IPS-18a (cell line): ENCODE results near the gene ITPK1.
"Not testable (repeated sequence)": the region's sequence is repeated elsewhere in the genome, so short reads cannot be mapped to it uniquely, and the experiment has no call there.

Experiments
- H3K27ac ChIP-seq: one replicate; pipeline ENCODE4 v1.5.1; 2013; ENCODE audit warnings: low read length
- H3K27me3 ChIP-seq: one replicate; pipeline ENCODE4 v1.6.1; 2013; ENCODE audit warnings: mild to moderate bottlenecking, low read length; ENCODE audit not compliant: control insufficient read depth, insufficient read depth
- H3K36me3 ChIP-seq: one replicate; pipeline ENCODE4 v1.6.1; 2013; ENCODE audit warnings: low read depth, low read length; ENCODE audit not compliant: control insufficient read depth
- H3K4me1 ChIP-seq: one replicate; pipeline ENCODE4 v1.6.1; 2013; ENCODE audit warnings: low read depth, low read length; ENCODE audit not compliant: control insufficient read depth
- H3K4me3 ChIP-seq: one replicate; pipeline ENCODE4 v1.5.1; 2013; ENCODE audit warnings: low read length
- H3K9ac ChIP-seq: one replicate; pipeline ENCODE4 v1.6.1; 2013; ENCODE audit warnings: mild to moderate bottlenecking, low read length, moderate library complexity
- H3K9me3 ChIP-seq: one replicate; pipeline ENCODE4 v1.6.1; 2013; ENCODE audit warnings: low read depth, low read length; ENCODE audit not compliant: control insufficient read depth

The ITPK1 gene

DNA sequence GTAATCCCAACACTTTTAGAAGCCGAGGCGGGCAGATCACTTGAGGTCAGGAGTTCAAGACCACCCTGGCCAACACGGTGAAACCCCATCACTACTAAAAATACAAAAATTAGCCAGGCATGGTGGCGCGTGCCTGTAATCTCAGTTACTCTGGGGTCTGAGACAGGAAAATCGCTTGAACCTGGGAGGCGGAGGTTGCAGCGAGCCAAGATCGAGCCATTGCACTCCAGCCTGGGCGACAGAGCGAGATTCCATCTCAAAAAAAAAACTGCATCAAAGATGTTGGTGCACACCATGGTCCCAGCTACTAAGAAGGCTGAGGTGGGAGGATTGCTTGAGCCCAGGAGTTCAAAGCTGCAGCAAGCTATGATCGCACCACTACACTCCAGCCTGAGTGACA lies 53.7 kb downstream of the ITPK1 start:
- not testable (repeated sequence) for H3K9me3 ChIP-seq, H3K4me3 ChIP-seq, H3K27ac ChIP-seq, H3K9ac ChIP-seq, H3K27me3 ChIP-seq, H3K36me3 ChIP-seq
- peaks cover 18% of the 10 kb centered on the region for H3K4me1 ChIP-seq

DNA sequence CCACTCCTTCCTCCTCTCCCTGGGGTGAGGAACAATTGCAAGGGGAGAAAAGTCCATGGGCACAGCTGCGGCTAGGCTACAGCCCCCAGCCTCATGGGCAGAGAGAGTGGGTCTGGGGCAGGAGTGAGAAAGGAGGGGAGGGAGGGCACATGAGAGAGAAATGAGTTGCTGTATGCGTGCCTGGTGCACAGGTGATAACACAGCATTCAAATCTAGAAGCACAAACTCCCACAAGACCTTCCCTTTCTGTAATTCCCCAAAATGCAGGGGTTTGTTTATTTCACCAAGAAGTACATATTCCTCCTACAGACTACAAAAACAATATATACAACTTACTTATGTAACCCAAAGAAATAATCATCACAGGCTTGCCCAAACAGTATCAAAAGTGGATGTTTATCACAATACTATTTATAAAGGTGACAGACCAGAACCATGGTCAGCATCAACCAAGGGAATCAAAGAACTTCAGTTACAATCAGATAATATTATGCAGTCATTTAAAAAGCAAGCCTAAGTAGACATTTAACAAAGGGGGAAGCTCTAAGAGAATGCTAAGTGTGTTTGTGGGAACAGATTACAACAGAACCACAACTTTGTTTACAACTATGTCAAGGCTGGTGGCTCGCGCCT lies 54.2 kb downstream of the ITPK1 start:
- Histone ChIP-seq H3K4me3 (no peak overlapping the region), H3K27me3 (no peaks in the 10 kb centered on the region), H3K27ac (no peak overlapping the region), H3K9ac (no peak overlapping the region), H3K9me3 (no peaks in the 10 kb centered on the region), H3K36me3 (no peaks in the 10 kb centered on the region), H3K4me1 (peaks cover 19% of the 10 kb centered on the region)

DNA sequence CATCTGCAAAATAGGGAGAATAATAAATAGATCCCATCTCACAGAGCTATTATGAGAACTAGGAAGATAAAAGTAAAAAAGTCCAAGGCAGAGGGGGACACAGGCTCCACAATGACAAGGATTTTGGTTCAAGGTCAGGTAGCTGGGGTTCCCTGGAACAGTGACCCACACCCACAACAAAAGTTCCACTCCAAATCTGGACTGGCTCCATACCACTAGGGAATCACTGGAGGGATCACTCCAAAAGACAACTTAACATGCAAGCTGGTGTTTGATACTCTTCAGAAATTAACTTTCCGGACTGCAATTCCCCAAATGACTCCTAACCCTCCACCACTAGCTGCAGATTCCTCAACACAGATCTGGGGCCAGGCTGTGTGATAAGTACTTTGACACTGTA lies 54.9 kb downstream of the ITPK1 start:
- H3K36me3 ChIP-seq: no peaks in the 10 kb centered on the region
- H3K4me1 ChIP-seq: peaks cover 19% of the 10 kb centered on the region
- H3K27ac ChIP-seq: no peak overlapping the region
- no peaks in the 10 kb centered on the region for H3K27me3 ChIP-seq
- H3K4me3 ChIP-seq: no peak overlapping the region
- no peak overlapping the region for H3K9ac ChIP-seq
- H3K9me3 ChIP-seq: no peaks in the 10 kb centered on the region

DNA sequence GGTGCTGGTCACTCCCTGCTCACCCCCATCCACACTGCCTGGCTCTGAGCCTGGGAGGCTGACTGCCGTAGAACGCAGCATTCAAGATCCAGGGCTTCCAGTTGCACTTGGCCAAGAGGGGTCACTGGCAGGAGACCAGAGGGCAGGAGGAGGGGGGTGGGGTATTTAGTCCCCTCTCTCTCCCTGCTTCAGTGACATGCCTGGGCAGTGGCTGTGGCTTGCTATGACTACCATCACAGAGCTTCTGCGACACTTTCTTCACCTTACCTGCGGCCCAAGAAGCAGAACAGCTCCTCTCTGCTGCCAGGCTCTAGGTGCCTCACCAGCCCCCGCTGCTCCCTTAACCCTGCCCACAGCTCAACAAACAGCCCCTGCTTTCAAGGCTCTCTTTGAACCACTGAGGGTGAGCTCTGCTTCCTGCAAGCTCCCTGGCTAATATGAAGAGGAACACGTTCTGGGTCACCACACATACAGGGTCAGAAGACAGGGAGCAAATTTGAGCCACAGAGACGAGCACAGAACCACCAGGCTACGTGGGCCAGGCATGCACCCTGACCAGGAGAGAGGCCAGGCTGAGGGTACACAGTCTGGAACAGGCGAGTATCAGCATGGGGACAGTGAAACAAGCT lies 55.7 kb downstream of the ITPK1 start:
- H3K4me1 ChIP-seq: peaks cover 19% of the 10 kb centered on the region
- no peaks in the 10 kb centered on the region for H3K9me3 ChIP-seq
- no peak overlapping the region for H3K9ac ChIP-seq
- H3K4me3 ChIP-seq: no peak overlapping the region
- peak overlapping the region; percentile 57 for H3K27ac ChIP-seq
- no peaks in the 10 kb centered on the region for H3K27me3 ChIP-seq
- H3K36me3 ChIP-seq: no peaks in the 10 kb centered on the region

DNA sequence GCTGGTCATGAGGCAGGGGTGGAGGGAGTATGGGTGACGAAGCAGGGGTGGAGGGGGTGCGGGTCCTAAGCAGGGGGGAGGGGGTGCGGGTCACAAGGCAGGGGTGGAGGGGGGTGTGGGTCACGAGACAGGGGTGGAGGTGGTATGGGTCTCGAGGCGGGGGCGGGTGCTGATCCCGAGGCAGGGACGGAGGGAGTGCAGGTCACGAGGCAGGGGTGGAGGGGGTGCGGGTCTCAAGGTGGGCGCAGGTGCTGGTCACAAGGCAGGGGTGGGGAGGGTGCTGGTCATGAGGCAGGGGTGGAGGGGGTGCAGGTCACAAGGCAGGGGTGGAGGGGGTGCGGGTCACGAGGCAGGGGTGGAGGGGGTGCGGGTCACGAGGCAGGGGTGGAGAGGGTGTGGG lies 56.5 kb downstream of the ITPK1 start:
- Histone ChIP-seq H3K4me3 (no peak overlapping the region), H3K4me1 (peaks cover 19% of the 10 kb centered on the region), H3K36me3 (no peaks in the 10 kb centered on the region), H3K9ac (no peak overlapping the region), H3K27me3 (no peaks in the 10 kb centered on the region), H3K27ac (no peak overlapping the region), H3K9me3 (no peaks in the 10 kb centered on the region)

DNA sequence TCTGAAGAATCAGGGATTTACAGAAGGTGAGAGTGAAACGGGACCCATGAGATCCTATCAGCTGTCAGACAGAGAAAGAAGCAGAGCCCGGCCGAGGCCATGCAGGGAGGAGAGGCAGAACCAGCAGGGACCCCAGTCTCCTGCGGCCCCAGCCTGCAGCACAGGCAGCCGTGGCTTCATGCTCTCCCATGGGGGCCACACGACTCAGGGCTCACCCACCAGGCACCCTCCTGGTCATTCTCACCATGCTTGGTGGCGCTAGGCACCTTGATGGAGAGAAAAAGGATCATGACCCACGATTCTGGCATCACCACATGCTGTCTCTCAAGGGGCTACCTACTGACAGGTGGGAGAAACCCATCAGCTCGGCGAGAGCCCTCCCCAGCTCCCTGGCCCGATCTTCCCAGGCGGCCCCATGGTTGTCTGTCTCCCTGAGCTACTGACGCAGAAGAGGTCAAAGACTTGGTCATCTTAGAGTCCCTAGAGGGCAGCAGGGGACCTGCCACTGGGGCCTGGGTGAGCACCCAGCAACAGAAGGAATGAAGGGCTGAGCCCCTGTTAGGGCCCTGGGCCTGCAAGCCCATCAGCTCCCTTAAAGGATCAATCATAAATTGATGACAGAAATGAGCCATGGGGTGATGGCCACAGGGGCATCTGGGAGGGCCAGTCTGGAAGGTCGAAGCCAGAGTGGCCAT lies 58.0 kb downstream of the ITPK1 start:
- no peak overlapping the region for H3K4me3 ChIP-seq
- no peaks in the 10 kb centered on the region for H3K9me3 ChIP-seq
- H3K4me1 ChIP-seq: peaks cover 22% of the 10 kb centered on the region
- H3K36me3 ChIP-seq: no peaks in the 10 kb centered on the region
- no peak overlapping the region for H3K27ac ChIP-seq
- no peaks in the 10 kb centered on the region for H3K27me3 ChIP-seq
- no peak overlapping the region for H3K9ac ChIP-seq

DNA sequence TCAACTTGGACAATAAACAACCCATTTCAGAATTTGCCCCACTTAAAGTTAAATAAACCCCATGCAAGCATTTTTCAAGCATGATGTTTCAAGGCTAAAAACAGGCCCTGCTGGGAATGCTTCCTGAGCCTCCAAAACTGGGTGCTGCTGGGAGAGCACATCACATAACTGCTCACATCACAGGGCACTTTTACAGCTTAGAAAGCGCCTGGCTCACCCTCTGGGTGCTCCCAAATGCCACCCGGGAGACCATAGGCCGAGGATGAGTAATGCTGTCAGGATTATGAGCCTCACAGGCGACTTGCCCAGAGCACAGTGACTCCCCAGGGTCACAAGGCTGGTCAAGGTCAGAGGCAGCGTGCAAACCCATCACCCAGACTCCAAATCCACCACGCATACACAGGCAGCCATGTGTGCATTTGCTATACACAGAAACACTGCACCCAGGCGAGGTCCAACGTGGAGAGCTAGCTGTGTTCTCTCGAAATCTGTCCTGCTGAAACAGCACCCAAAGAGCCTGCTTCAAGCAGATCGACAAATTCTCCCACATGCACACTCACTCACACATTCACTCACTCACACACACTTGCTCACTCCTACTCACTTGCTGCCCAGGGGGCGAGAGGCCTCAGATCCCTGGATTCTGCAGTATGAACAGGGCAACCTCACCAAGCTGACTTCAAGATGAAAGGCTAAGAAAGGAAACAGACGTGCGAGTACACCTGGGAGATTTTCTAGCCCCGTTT lies 58.7 kb downstream of the ITPK1 start:
- H3K36me3 ChIP-seq: no peaks in the 10 kb centered on the region
- H3K27me3 ChIP-seq: no peaks in the 10 kb centered on the region
- H3K4me1 ChIP-seq: peaks cover 28% of the 10 kb centered on the region
- no peak overlapping the region for H3K4me3 ChIP-seq
- no peak overlapping the region for H3K27ac ChIP-seq
- no peaks in the 10 kb centered on the region for H3K9me3 ChIP-seq
- H3K9ac ChIP-seq: no peak overlapping the region

DNA sequence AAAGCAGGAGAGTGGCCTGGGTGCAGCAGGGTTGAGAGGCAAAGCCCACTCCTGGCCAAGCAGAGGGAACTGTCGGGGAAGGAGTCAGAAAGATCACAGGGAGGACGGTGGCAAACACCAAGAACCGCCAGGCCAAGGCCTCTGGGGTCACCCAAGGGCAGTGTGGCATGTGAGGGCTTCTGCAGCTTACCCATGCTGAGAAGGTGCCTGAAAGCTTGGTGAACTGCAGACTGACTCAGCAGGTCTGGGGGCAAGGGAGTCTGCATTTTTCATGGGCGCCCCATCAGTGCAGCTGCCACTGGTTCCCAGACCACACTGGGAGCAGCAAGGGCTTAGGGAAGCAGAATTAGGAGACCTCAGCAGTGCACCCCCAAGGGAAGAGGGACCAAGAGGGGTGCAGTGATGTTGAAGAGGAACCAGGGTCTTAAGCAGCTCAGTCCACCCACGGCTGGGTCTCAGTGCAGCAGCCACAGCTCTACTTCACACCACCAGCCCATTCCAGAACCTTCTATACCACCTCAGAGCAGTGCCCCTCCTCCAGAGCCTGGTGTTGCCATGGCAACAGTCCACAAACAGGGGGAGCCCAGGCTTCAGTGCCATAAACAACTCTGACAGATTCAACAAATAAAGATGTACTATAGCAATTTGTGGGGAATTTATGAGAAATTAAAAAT lies 59.4 kb downstream of the ITPK1 start:
- H3K9me3 ChIP-seq: no peaks in the 10 kb centered on the region
- no peaks in the 10 kb centered on the region for H3K27me3 ChIP-seq
- no peaks in the 10 kb centered on the region for H3K36me3 ChIP-seq
- no peak overlapping the region for H3K27ac ChIP-seq
- H3K9ac ChIP-seq: no peak overlapping the region
- H3K4me1 ChIP-seq: peaks cover 31% of the 10 kb centered on the region
- no peak overlapping the region for H3K4me3 ChIP-seq

DNA sequence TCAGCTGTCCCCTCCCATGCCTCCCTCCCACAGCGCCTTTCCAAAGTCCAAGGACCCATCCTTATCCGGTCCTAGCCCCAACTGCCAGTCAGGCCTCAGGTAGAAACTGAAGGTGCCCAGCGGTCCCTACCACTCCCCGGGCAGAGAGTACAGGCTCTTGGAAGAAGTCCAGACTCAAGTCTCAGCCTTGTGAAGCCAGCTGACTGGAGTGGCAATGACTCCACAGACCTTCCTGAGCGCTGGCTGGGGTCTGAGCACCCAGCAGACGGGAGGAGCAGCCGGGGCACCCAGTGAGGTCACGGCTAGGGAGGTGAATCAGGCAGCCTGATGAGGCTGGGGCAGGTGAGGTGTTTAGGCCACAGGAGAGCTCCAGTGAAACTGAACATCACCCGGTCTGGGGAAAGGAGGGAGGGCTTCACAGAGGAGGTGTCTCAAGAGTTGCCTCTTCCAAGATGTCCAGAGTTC lies 60.0 kb downstream of the ITPK1 start:
- peaks cover 33% of the 10 kb centered on the region for H3K4me1 ChIP-seq
- H3K9ac ChIP-seq: no peak overlapping the region
- H3K27ac ChIP-seq: no peak overlapping the region
- H3K36me3 ChIP-seq: no peaks in the 10 kb centered on the region
- H3K27me3 ChIP-seq: no peaks in the 10 kb centered on the region
- no peak overlapping the region for H3K4me3 ChIP-seq
- H3K9me3 ChIP-seq: no peaks in the 10 kb centered on the region

DNA sequence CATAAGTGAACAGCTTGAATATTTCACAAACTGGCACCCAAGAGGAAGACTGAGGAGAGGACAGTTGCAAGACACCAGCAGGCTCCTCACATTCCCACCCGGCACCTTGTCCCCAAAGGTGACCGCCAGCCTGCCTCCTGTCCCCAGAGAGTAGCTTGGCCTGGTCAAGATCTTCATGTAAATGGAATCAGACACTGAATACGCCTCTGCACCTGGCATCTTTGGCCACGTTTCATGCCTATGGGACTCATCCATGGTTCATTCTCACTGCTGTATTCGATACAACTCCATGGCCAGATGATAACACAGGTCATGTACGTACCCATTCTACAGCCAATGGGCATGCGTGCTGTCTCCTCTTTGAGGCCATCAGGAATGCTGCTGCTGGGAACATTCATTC lies 60.8 kb downstream of the ITPK1 start:
- Histone ChIP-seq H3K4me1 (peaks cover 35% of the 10 kb centered on the region), H3K4me3 (no peak overlapping the region), H3K9ac (no peak overlapping the region), H3K36me3 (no peaks in the 10 kb centered on the region), H3K27ac (no peak overlapping the region), H3K9me3 (no peaks in the 10 kb centered on the region), H3K27me3 (no peaks in the 10 kb centered on the region)

DNA sequence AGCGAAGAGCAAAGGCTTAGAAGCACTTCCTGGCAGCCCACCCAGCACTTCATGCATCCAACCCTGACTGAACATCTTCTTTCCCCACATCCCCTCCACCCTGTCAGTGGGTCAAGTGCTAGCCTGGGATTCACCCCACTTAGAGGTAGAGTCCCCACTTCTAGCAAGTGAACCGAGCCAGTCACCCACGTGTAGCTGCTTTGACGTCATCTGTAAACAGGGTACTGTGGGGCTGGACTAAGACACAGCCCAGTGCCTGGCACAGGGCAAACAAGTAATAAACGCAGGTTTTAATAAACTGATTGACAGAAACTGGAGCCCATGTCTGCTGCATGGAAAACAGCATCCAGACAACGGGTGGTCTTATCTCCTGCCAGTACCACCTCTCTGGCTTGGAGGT lies 61.7 kb downstream of the ITPK1 start:
- H3K36me3 ChIP-seq: no peaks in the 10 kb centered on the region
- no peak overlapping the region for H3K27ac ChIP-seq
- no peaks in the 10 kb centered on the region for H3K9me3 ChIP-seq
- H3K4me1 ChIP-seq: peaks cover 40% of the 10 kb centered on the region
- no peaks in the 10 kb centered on the region for H3K27me3 ChIP-seq
- no peak overlapping the region for H3K9ac ChIP-seq
- no peak overlapping the region for H3K4me3 ChIP-seq
